IPS-NIHi11 (cell line): ENCODE results near the gene GGA3.
A peak's percentile ranks its signal among the peaks of the same experiment; 100 is the strongest.
"Not testable (repeated sequence)": the region's sequence is repeated elsewhere in the genome, so short reads cannot be mapped to it uniquely, and the experiment has no call there.

Source experiments
- DNase-seq: peaks from one replicate; pipeline ENCODE4 v3.0.0; 2012; ENCODE audit warnings: mixed read lengths, low spot score

GGA3 gene

DNA sequence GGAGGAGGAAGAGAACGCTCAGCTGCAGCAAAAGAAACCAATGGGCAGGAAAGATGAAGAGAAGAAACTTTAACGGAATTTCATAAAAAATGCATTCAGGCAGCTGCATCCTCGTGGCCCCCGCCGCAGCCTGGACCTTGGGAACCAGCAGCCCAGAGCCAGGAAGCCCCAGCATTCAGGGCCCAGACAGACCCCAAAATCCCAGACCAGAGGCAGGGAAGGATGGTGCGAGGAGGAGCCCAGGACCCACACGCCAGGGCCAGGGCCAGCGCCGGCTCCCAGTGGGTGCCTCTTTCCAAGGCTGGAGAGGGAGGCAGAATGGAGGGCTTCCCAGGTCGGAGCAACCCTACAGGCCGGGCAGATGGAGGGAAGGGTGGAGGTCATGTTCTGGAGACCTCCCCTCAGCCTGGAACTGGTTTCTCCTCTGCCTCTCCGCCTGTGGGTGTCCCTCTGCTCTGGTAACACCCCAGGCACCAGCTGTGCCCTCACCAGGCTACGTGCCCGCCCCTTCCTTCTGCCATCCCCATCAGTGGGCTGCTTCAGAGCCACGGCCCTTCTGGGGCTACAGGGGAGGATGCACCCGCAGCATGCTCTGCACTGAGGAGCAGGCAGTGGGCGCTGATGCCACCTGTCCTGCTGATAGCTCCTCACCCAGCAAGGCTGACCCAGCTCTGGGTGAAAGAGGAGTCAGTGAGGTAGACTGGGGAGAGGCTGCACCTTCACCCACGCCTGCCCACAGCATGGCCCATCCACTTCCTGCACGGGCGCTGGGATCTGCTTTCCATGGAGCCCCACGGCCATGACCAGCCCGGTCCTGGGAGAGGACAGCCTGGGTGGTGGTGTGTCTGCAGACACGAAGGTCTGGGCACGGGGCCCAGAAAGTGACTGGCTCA is 10.8 kb upstream of the GGA3 start:
- DNase-seq, result peak; percentile 33

DNA sequence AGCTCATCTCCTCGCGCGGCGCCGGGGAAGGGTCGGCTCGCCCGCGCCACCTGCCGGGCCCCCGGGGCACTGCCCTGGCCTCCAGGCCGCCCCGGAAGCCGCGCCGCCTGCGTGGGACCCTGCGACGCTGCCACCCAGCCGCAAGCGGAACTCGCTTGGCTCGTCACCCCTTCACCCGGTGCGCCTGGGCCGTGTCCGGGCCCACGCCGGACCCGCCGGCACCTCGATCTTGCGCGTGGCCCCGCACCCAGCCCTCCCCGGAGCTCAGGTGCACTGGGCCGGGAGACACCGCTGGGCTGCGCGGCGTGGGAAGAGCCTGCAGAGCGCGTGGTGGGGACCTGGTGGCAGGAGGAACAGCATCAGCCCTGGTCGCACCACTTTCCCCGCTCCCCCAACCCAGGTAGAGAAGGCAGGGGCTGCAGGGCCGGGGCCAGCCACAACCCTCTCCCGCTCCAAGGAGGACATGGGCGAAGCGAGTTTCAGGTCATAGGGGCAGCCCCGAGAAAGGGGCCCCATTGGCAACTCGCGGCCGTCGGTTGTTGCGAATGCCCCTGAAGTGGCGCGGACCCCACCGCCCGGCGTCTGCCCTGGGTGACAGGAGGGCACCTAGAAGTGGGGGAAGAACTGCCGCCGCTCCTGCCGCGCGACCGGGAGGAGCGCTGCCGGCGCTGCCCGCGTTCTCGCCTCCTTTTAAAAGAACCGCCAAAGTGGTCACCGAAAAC is 10.0 kb upstream of the GGA3 start:
- peak; percentile 99 for DNase-seq

DNA sequence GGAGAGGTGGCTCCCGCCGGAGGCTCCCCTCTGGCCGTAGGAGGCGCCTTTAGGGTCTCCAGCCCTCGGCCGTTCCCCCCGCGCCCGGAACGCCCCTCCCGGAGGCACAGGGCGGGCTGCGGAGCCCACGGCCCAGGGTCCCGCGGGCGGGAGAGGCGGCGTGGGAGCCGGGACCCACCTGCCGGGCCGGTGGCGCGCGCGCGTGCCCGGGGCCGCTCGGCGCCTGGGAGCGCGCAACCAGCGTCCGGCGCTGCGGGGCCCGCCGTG is 9.5 kb upstream of the GGA3 start, which contains the start of gene MIF4GD:
Gene MIF4GD (minus strand): TSS at position 266 of the 267 bp plus-strand sequence. CDS start 1,036 bp downstream, outside the sequence.
- DNase-seq, result no peak

DNA sequence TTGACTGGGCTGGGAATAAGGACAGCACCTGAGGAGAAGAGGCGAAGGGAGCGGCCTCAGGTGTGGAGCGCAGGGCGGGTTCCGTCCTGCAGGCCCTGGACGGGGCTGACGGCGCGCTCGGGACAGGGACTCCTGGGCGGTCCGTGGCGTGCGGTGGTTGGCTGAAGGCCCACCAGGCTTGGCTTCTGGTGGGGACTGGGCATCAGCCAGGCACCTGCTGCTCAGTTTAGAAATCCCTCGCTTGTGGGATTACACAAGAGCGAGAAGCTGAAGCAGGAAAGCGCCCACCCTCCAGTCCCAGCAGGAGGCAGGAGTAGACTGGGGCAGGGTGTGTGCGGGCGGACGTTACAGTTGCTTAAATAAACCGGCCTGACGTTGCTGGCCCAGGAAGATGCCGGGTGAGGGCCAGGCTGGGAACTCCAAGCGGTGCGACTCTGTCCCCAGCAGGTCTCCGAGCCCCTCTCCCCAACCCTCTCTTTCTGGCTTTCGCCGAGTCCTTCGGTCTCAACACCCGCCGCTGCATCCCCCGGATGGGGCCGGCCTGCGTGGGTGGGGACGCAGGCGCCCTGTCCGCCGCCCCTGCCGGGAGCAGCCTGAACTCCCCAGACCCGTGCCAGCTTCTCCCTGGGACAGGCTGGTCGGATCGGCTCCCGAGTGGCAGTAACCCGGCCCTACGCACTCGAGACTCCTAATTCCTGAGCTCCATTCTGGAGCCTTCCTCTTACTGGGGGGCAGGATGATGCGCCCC is 9.0 kb upstream of the GGA3 start:
- peak; percentile 79 for DNase-seq

DNA sequence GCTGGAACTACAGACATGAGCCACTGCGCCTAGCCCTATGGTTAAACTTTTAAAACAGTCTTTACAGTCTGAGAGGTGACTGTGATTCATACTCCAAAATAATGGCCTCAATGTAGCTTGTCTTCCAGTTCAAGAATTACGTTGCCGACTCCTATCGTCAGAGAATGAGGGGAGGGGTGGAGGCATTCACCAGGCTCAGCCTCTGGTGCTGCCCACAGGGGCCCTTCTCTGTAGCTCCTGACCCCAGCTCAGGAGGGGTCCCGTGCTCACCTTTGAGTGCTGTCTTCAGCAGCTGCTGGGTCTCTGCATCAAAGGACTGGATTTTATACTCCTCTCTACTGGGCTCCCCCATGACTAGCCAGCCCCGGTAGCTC is 8.4 kb upstream of the GGA3 start:
- DNase-seq, result no peak

DNA sequence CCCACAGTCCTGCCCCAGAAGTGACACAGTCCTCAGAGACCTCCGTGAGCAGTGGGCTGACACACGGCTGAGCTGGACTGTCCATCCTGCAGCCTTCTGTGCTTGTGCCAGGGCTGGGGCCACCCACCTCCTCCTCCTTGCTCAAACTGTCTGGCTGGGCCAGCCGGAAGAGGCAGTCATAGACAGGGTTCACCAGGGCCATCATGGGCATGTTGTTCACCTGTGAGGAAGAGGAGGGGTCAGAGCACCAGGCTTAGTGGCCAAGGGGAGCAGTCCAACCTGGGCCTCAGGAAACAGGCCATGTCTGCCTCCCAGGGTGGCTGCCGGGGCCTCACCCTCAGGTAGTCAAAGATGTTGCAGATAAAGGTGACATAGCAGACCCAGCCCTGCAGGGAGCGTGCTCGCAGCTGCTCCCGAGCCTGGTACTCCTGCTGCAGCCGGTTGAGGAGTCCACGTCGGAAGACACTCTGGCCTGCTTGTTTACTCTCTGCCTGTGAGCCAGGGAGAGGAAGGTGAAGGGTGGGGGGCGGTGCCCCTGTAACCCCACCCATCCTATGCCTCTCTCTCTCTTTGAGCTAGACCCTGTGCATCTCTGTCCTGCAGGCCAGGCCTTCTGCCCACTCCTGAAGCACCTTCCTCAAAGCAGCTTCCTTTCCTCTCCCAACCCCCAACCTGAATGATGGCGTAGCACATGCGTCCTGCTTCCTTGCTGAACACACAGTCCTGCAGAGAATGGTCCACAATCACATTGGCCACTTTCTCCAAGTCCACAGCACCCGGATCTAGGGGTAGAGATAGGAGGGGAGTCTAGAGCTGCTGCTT is 6.2 kb upstream of the GGA3 start:
- DNase-seq, result peak; percentile 80

DNA sequence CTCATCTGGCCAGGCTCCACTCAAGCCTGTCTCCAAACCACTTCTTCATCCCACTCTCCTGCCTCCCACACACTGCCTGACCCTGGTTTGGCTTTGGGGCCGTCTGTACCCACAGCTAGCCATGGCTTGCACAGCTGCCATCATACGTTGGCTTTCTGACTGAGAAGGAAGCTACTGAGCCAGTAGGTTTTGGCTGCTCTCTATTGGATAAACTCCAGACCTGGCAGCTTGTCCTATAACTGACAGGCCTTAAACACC is 5.7 kb upstream of the GGA3 start:
- no peak for DNase-seq

DNA sequence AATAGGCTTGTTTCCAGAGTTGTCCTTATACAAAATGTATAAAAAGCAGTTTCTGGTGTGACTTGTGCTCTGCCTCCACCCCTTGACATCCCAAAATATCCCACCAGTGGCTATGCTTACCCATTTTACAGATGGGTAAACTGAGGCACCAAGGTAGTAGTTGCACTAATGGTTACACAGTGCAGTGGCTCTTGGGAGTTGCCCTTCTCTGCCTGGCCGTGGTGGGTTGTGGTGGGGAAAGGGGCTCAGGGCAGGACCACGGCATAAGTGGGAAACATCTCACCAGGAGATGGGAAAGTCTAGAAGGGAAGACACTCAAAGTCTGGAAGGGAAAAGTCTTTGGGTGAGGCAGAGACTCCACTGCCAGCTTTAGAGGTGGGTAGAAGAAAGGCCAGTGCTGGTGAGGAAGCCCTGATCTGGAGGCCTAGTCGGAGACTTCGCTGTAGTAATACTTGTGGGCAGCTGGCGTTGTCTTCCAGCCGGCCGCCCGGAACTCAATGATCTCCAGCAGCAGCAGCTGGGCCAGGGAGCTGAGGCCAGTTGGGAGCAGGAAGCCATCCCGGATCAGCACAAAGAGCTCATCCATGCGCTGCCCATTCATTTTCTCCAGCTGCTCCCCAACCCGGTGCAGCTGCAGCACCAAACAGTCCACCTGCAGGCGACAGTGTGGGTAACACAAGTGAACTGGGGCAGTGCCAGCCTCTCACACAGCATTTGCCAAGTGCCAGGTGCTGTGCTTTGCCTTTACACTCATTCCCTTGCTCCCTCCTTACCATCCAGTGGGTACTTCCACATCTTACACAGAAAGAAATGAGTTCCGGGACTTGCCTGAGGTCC is 5.1 kb upstream of the GGA3 start:
- DNase-seq, result no peak

DNA sequence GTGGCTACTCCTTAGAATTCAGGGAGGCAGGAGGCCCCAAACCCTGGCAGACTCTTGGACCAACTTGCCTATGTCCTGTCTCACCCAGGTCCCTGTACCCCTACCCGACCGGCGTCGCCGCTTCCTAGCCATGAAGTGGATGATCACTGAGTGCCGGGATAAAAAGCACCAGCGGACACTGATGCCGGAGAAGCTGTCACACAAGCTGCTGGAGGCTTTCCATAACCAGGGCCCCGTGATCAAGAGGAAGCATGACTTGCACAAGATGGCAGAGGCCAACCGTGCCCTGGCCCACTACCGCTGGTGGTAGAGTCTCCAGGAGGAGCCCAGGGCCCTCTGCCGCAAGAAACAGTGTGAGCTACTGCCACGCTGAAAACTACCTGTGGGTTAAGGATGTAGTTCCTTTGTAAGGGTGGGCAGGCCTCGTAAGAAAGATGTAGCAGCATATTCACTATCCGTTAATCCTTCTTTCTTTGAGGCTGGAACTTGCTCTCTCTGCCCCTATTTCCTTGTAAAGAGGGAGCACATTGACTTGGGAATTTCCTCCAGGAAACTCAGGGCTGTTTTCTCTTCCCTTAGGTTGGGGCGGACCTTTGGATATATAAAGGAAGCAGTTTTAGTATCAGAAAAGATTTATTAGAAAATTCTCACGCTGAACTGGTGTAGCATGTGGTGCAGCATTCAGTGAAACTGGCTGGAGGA is 4.4 kb upstream of the GGA3 start:
- no peak for DNase-seq

DNA sequence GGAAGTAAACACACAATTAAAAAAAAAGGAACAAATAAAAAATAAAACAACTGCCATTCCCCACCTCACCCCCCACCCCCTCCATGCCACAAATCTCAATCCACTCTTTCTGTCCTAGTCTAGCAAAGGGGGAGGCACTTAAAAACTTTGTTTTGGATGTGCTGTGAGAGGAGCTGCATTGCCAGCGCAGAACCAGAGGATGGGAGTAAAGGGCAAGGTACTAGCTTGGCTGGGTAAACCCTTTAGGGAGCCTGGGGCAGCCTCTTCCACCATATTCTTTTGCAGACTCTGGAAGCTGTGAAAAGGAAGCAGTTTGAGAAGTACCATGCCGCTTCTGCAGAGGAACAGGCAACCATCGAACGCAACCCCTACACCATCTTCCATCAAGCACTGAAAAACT is 1.6 kb upstream of the GGA3 start:
- DNase-seq, result no peak

DNA sequence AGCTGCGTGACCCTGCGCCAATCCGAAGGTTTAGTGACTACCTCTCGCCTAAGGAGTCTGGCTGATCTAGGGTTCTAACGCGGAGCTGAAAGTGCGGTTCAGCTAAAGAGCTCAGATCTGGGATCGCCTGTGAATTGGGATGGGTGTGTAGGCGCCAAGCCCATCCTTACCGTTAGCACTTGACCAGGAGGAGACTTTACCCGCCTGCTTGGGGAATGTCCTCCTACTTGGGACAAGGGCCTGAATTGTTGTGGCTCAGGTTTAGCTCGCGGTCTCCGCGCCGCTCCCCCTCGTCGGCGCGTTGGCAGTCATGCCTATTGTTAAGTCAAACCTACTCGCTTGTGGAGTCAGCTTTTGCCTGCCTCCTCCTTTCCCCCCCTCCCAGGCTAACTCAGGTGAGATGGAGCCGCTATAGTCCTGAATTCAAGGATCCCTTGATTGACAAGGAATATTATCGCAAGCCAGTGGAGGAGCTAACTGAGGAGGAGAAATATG is 753 bp upstream of the GGA3 start:
- DNase-seq, result no peak

DNA sequence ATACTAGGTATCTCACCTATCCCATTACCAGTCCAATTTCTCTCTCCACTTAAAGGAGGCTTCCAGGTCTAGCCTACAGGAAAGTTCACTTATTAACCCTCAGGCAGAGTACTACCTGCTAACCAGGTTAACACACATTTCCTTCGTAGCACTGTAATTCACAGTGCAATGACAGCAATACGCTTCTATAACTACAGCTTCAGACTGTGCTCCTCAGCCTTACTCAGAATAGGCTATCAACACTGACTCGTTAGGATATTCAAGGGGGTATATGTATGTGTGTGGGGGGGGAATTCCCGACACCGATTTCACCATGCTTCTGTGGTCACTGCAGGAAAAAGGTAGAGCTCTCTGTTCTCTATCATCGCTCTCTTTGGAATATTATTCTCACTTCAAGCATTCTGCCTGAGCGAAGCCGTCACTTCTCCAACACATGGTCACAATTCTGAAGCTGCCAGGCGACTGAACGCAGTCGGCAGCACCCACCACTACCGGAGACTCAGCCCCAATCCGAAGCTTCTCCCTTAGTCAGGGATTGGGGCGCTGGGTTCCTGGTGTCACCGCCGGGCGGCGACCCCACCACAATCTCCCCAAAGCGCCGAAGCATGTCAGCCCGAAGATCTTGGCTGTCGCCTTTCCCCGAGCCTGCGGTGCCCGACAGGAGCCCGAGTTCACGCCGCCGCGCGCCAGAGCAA is 618 bp downstream of the GGA3 start:
- no peak for DNase-seq

DNA sequence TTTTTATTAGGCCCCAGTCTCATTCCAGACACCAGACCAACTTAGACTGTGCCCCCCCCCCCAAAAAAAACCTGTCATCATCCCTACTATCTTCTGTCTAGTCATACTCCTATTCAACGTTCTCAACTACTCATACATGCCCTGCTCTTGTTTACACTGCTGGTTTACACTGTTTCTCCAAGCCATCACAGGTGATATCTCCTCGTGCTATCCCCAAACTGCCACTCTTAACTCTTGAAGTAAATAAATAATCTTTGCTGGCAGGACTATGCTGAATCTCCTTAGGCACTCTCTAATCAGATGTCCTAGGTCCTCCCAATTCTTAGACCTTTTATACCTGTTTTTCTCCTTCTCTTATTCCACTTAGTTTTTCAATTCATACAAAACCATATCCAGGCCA is 4.2 kb downstream of the GGA3 start:
- DNase-seq, result not testable (repeated sequence)

DNA sequence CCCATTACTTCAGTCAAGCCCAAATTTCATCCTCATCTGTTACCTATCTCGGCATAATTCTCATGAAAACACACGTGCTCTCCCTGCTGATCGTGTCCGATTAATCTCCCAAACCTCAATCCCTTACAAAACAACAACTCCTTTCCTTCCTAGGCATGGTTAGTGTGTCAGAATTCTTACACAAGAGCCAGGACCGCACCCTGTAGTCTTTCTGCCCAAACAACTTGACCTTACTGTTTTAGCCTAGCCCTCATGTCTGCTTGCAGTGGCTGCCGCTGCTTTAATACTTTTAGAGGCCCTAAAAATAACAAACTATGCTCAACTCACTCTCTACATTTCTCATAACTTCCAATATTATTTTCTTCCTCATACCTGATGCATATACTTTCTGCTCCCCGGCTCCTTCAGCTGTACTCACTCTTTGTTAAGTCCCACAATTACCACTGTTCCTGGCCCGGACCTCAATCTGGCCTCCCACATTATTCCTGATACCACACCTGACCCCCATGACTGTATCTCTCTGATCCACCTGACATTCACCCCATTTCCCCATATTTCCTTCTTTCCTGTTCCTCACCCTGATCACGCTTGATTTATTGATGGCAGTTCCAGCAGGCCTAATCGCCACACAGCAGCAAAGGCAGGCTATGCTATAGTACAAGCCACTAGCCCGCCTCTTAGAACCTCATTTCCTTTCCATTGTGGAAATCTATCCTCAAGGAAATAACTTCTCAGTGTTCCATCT is 5.3 kb downstream of the GGA3 start:
- not testable (repeated sequence) for DNase-seq

DNA sequence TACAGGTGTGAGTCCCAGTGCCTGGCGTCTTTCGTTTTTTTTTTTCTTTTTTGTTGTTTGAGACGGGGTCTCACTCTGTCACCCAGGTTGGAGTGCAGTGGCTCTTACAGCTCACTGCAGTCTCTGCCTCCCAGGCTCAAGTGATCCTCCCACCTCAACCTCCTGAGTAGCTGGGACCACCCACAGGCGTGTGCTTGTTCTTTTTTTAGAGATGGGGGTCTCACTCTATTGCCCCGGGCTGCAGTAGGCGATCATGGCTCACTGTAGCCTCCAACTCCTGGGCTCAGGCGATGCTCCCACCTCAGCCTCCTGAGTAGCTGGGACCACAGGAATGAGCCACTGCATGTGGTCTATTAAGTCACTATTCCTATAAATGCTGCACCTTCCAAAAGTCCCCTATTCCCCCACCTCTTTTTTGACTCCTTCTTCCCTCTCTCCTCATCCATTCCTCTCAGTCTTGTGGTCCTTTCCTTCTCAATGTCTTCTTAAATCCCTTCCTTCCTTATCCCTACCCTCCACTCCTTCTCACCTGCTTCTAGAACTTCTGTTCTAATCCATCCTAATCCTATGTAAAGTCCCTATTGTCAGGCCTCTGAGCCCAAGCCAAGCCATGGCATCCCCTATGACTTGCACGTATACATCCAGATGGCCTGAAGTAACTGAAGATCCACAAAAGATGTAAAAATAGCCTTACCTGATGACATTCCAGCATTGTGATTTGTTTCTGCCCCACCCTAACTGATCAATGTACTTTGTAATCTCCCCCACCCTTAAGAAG is 9.2 kb downstream of the GGA3 start:
- DNase-seq, result no peak

DNA sequence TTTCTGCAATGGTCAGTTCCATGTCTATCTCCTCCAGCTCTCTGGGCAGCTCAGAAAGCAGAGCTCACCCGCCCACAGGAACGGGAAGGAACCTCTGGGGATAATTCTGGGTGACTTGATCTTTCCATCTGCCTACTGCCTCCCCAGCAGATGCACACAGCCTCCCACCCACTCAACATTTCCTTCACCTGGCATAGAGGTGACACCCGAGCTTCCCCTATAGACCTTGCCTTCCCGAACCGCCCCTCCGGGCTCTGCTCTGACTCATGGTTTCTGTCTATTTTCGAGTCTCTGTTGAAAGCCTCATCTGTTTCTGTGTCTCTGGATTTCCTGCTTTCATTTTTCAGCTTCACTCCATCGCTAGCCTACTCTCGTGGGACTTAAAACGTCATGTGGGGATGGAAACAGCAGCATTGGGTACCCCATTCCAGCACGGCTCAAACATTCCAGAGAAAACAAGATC is 11.4 kb downstream of the GGA3 start:
- no peak for DNase-seq

DNA sequence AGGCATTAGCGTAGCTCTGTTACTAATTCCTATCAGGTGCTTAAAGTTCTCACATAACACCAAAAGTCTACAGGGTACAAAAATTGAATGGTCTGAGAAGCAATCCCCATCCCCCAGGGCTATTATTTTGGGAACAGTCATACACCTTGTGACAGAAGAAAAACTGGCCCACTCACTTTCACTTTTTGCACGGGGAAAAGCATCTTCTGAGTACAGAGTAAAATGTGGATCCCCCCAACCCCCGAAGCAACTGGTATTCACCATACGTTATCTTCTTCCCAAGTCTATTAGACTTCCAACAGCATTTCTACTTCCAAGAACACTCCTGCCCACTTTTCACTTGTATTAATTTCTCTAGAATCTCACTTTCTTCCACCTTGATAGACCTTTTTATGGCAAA is 11.8 kb downstream of the GGA3 start:
- no peak for DNase-seq

DNA sequence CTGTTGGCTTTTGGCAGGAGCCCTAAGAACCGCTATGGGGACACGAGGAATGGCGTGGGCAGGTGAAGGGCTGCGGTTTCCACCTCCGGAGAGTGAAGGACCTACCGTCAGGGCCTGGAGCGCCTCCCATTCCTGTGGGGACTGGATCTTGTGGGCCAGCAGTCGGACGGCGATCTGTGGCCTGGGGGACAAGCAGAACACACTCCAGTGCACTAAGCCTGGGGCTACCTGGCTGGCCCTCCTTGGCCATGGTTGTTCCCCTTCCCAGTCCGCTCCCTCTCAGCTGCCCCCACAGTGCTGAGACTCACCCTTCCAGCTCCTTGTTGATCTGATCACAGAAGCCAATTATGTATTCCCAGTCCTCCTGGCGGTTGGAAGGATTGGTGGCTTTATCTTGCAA is 15.0 kb downstream of the GGA3 start:
- DNase-seq, result no peak
